Retinal pigment epithelial cell (primary cell): Measurements from ENCODE around the gene SMARCB1.
"Not testable (repeated sequence)": the region's sequence is repeated elsewhere in the genome, so short reads cannot be mapped to it uniquely, and the experiment has no call there.

Source experiments
- DNase-seq: peaks from one replicate; pipeline ENCODE4 v3.0.0-alpha.2; 2010; ENCODE audit warnings: low read depth
- H3K4me3 ChIP-seq: 2 replicates; pipeline ENCODE4 v1.5.1; 2011; ENCODE audit warnings: mild to moderate bottlenecking, low read length, control low read depth, moderate library complexity
- TF ChIP-seq, protein P1 (sequence below): conservative IDR thresholded peaks from 2 replicates; pipeline ENCODE4 v1.5.1; 2011; ENCODE audit warnings: low read depth, low read length, control low read depth, inconsistent platforms

Gene SMARCB1

DNA sequence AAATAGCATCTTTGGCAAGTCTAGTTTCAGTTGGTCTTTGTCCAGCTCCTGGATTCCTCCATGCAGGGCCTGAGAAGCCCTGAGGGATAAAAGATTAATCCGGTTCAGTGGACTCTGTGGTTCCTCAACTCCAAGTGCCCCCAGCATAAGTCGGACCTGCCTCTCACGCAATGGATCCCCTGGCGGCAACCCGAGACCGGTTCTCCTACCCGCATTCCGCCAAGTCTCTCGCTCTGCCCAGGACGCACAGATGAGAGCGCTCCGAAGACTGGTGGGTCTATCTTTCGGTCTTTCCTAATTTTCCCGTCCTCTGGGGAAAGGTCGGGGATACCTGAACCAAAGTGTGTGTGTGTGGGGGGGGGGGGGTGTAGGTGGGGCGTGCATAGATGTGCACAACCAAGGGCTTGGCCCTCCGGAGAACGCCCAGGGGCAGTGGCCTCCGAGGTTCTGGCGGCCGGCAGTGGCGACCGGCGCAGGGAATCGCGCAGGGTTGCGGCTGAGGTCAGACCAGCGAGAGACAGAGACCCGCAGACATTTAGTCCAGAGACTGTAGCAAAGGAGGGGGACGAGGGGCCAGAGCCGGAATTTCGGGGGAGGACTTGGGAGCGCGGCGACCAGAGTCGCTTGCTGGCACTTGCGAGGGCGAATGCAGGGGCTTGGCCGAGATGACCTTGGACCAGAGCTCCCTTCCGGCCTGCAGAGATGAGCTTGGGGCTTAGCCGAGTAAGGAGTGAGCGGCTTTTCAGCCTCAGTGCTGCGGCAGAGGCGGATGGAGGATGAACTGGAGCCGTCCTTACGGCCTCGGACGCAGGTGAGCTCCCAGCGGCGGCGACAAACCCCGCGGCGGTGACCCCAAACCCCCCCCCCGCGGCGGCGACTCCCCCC is 70.2 kb downstream of the SMARCB1 start:
- DNase-seq, result no peak
- peak overlapping the region; percentile 84 for H3K4me3 ChIP-seq
- TF ChIP-seq, protein P1, sequence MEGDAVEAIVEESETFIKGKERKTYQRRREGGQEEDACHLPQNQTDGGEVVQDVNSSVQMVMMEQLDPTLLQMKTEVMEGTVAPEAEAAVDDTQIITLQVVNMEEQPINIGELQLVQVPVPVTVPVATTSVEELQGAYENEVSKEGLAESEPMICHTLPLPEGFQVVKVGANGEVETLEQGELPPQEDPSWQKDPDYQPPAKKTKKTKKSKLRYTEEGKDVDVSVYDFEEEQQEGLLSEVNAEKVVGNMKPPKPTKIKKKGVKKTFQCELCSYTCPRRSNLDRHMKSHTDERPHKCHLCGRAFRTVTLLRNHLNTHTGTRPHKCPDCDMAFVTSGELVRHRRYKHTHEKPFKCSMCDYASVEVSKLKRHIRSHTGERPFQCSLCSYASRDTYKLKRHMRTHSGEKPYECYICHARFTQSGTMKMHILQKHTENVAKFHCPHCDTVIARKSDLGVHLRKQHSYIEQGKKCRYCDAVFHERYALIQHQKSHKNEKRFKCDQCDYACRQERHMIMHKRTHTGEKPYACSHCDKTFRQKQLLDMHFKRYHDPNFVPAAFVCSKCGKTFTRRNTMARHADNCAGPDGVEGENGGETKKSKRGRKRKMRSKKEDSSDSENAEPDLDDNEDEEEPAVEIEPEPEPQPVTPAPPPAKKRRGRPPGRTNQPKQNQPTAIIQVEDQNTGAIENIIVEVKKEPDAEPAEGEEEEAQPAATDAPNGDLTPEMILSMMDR, result peak; percentile 23

DNA sequence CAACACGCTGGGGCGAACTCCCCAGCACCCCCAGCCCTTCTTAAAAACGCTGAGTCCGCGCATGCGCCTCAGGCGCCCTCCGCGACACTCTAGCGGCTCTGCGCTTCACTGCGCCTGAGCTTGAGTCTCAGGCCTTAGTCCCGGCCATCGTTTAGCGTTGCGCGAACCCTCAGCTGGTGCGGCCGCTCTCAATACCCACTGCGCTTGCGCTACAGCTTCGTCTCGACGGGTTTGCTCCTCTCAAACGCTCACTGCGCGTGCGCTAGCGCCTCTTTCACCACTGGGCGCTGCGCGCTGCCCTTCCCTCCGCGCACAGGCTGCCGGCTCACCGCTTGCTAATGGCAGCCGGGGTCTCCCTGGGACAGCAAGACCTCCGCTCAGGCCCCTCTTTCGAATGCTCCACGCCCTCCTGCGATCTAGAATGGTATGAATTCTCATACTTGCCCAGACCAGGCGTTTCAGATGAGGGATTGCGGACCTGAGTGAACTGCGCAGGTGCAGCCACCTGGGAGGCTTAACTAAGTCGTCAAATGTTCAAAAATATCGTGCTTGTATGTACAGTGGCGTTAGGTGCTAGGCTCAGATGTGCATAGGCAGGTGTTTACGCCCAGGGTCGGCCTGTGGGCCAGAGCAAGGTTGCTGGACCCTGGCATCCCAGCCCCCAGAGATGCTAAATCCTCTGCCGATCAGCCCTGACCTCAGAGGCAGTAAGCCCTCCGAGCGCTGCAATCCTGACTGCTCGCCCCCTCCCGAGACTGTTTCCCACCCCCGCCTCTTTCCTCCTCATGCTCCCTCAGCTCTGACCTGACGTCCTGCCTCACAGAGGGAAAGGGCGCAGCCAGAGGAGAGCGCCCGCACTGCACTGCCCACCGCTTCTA is 71.1 kb downstream of the SMARCB1 start, which contains the start of gene SLC2A11:
SLC2A11 (plus strand) TSS at position 270 of the 878 bp plus-strand sequence; CDS start at position 395, 125 bp downstream.
- TF ChIP-seq, protein P1, result peak; percentile 43
- peak; percentile 87 for DNase-seq
- H3K4me3 ChIP-seq, result peak within 1 kb of the TSS; percentile 84

DNA sequence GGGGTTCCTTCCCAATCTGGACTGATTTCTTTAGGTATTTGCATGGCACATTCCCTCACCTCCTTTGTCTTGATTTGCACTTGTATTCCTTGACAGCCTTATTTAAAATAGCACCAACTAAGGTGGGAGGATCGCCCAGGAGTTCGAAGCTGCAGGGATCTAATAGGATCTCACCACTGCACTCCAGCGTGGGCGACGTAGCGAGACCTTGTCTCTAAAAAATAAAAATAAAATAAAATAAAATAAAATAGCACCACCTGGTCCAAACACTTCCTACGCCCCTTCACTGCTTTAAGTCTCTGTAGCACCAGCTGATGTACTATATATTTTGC is 71.7 kb downstream of the SMARCB1 start:
- DNase-seq, result no peak
- TF ChIP-seq, protein P1, result no peak
- peak overlapping the region; percentile 84 for H3K4me3 ChIP-seq

DNA sequence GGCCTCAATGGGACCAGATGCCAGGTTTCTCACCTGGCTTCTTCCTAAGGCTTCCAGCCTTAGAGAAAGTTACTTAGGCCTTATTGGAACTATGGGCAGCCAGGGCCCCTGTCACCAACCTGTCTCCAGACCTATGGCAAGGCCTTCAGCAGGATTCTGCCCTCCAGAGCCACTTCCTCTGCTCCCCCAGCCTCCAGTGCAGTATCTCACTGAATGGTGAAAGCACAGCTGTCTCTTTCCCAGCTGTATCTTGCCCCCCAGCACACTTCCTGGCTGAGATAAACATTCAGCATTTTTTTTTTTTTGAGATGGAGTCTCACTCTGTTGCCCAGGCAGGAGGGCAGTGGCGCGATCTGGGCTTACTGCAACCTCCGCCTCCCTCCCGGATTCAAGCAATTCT is 72.4 kb downstream of the SMARCB1 start:
- TF ChIP-seq, protein P1, result no peak
- DNase-seq, result no peak
- H3K4me3 ChIP-seq, result no peak overlapping the region

DNA sequence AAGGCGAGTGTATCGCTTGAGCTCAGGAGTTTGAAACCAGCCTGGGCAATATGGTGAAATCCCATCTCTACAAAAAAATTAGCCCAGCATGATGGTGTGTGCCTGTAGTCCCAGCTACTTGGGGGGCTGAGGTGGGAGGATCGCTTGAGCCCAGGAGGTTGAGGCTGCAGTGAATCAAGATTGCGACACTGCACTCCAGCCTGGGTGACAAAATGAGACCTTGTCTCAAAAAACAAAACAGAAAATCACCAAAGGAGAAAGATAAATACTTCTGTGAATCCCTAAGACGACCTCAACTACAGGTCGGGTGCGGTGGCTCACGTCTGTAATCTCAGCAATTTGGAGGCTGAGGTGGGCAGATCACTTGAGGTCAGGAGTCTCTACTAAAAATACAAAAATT is 73.4 kb downstream of the SMARCB1 start:
- not testable (repeated sequence) for H3K4me3 ChIP-seq, DNase-seq

DNA sequence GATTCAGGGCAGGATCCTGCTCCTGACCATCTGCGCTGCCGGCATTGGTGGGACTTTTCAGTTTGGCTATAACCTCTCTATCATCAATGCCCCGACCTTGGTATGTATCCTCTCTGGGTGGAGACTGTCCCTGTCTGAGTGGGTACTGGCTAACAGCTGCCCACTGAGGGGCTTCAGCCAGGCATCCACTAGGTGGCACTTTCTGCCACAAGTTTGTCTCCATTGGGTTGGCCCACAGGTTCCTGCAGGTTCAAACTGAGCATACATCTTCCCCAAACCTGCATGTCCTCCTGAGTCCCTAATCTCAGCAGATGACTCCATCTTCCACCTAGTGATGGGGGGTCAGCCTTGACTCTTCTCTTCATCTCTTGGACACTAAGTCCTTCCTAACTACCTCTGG is 75.3 kb downstream of the SMARCB1 start:
- no peak overlapping the region for H3K4me3 ChIP-seq
- DNase-seq, result no peak
- TF ChIP-seq, protein P1, result peak; percentile 81

DNA sequence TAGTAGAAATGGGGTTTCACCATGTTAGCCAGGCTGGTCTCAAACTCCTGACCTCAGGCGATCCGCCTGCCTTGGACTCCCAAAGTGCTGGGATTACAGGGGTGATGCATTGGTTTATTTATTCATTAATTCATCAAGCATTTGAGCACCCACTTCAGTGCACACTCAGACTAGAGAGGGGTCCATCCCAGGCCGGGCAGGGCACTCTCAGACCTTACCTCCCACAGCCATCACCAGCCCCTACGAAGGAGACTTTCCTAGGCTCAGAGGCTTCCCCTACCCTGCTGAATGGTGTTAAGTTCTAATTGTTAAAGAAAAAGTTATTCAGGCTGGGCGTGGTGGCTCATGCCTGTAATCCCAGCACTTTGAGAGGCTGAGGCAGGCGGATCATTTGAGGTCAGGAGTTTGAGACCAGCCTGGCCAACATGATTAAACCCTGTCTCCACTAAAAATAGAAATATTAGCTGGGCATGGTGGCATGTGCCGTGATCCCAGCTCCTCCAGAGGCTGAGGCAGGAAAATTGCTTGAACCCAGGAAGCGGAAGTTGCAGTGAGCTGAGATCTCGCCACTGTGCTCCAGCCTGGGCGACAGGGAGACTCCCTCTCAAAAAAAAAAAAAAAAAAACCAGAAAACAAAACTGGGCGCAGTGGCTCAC is 77.9 kb downstream of the SMARCB1 start:
- H3K4me3 ChIP-seq, DNase-seq: not testable (repeated sequence)
